GM18907 (cell line): Measurements from ENCODE around the gene MIPOL1.
"Not testable (repeated sequence)": the region's sequence is repeated elsewhere in the genome, so short reads cannot be mapped to it uniquely, and the experiment has no call there.

Source experiments
- ATAC-seq: cut with Tn5 transposase; IDR thresholded peaks from one replicate; pipeline ENCODE4 v1.9.1; 2021; ENCODE audit warnings: mild to moderate bottlenecking, moderate library complexity; ENCODE audit not compliant: unreplicated experiment

The MIPOL1 gene

DNA sequence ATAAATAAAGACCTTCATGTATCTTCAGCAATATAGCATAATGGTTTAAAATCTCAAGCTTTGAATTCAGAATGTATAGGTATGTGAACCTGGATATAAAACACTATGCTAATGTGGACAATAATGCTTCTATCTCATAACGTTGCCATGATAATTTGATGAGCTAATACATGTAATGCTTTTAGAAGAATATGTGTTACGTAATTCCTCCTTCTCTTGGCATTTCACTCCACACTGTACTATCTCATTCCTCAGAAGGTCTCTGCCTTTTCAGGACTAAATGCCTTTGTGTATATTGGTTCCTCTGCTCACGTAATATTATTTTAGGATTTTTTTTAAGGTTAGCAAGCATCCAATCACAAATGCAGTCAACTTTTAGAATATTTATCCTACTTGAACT is 310.8 kb downstream of the MIPOL1 start:
- no peak for ATAC-seq

DNA sequence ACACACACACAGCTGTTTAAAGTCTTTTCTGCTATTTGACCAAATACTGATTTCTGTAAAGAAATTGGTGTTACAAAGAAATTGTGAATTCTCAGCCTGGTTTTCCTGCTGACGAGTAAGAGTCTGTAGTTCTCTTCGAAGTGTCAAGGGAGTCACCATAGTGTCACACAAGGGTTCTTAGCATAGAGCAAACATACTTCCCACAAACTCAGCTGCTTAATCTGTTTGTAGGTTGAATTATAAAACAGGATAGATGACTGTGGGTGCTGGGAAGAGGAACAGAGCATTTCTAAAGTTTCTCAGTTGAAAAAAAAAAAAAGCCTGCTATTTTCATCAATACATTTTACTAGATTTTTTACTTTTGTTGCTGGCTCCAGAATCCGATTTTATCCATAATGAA is 314.4 kb downstream of the MIPOL1 start:
- no peak for ATAC-seq

DNA sequence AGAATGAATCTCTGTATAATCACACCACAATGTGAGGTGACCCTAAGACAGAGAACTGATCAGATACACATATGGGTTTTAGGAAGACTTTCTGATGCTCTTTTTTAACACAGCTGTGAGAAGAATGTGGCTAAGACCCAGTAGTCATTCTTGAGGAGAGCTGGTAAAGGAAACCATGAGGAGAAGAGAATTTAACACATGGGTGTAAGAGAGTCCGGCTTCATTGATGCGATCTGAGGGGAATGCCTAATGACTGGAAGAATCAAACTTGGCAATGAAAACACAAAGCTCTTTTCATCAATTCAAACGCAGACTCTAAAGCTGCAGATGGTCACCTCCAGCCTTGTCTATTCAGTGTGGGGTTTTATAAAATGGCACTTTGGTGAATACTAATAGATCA is 318.0 kb downstream of the MIPOL1 start:
- no peak for ATAC-seq

DNA sequence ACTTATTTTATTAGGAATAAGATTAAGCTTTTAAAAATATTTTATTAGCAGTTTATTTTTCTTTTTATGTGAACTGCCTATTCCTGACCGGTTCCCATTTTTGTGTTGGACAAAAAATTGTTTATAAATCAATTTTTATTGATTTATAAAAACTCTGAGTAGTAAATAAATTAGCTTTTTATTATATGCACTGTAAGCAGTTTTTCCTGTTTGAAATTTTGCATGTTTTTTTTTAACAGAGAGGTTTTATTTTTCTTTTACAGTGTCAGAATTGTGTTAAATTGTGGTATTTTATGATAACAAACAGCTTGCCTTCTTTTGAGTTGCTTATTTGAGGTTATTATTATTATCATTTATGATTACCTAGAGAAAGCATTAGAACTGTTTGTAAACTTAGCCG is 329.3 kb downstream of the MIPOL1 start:
- no peak for ATAC-seq

DNA sequence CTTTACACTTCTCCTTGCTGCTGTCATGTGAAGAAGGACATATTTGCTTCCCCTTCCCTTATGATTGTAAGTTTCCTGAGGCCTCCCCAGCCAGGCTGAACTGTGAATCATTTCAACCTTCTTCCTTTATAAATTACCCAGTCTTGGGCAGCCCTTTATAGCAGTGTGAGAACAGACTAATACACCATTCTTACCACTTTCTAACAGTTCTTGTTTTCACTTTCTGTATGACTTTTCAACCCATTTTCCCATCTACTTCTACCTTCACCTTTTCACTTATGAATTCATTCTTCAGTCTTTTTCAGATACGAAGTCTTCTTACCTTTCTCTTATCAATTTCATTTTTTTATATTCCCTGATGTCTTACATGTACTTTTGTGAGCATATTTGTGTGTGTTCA is 342.3 kb downstream of the MIPOL1 start:
- no peak for ATAC-seq

DNA sequence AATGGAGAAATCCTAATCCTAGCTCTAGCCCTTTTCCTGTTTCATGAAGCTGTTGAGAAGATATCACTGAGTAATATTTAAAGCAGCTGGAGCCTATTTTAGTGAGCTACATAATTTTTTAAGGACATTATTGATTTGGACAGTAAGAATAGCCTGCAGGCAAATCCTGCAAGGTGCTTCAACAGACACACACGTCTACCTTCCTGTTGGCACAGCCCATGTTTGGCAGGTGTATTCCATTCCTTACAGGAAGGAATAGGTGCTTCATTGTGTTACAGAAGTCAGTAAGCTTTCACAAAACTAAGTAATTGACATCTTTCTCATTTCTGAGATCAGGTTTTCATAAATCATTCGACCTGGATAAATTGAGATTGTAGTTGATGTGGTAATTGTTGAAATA is 346.7 kb downstream of the MIPOL1 start:
- ATAC-seq, result no peak

DNA sequence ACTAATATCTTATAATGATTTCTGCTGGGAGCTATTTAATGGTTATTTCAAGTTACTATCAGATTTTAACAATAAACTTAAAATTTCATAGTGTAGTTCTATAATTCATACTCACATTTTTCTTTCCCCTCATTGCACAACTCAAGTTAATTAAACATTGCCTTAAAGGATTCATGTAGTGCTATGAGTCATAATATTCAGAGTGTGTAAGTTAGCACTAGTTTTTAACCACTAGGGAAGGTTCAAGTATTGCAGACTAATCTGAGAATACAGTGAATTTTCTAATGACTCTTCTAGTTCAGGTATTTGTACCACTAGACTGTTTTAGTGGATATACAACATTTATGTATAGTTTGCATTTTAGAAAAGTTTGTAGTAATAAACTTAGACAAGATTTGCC is 347.4 kb downstream of the MIPOL1 start:
- ATAC-seq, result no peak

DNA sequence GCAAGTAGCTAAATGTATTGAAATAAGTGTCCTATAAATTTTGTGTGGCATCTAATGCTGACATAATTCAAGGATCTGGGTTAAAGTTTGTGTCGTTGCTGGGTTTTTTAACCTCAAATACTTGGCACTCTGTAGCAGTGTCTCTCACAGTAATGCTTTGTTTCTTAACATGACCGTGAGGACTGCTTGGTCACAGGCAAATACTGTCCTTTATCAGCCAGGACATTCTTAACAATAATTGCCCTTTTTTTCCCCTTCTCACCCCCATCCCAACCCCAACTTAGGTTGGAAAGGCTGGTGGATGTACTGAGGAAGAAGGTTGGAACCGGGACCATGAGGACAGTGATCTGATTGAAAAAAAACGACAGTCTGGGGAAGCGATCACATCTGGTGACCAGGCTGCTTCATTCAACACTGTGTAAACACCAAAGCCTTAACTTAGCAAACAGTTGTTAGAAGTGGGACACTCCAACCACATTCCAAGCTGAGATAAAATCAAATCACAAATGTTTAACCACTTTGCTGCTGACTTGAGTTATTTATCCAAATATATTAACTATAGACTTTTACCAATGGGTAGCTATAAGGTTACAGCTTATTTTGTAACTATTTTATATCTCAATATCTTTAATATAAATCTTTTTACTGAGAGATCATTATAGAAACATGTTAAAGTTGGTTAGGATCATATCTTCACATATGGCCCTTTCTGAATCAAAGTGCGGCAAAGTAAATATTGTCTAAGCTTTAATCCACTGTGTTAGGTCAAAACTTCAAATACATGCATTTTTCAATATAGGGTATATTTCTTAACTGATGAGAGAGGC is 349.1 kb downstream of the MIPOL1 start:
- ATAC-seq, result no peak

DNA sequence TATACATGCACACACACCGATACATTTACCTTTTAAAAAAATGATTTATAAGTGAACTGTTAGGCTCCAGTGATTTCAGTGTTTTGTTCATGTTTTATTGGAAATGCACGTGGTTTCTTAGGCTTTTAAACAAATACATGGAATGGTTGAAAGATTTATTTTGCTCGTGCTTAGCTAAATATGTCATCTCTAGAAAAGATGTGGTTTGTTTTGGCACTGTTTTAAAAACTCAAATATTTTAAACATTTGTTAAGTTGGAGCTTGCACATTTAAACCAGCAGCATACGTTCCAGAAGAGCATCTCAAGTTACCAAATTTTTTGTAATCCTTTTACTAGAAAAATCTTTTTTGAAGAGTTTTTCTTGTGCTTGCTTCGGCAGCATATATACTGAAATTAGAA is 352.8 kb downstream of the MIPOL1 start:
- ATAC-seq, result no peak

DNA sequence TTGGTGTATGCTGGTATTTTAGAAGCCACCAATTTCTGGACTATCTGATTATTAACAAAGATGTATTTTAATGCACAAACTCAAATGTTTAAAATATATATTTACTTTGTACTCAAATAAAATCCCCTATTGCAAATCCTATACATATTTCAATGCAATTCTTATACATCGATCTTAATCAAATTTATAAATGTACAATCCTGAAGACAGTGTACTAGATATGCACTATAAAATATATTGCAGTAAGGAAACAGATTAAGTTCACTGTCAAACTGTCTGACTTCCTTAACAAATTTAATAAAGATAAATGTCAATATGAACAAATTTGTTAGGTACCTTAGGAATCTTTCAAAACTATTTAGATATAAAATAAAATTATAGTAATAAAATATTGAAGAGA is 353.4 kb downstream of the MIPOL1 start:
- no peak for ATAC-seq

DNA sequence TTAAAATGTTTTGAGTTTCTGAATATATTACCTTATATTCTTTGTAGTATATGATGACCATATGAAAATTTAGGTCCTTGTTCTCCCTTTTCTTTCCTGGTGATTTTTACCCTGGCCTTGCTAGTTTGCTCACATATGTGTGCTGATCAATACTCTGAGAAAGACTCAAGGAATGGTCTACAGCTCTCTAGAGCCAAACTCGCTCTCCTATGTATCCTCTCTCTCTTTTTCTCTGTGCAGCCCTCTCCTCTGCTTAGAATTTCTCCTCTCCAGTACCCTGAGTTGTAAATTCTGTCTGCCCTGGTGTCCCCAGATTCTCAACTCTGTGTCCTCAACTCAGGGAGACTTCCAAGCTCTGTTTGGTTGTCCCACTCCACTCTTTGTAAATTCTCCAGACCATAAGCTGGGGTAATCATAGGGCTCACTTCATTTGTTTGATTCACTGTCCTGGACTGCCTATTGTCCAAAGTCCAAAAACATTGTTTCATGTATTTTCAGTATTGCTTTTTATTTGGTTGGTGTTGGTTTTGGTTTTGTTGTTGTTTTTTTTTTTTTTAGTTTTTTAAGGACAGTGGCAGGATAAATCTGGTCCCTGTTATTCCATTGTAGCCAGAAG is 356.3 kb downstream of the MIPOL1 start:
- no peak for ATAC-seq

DNA sequence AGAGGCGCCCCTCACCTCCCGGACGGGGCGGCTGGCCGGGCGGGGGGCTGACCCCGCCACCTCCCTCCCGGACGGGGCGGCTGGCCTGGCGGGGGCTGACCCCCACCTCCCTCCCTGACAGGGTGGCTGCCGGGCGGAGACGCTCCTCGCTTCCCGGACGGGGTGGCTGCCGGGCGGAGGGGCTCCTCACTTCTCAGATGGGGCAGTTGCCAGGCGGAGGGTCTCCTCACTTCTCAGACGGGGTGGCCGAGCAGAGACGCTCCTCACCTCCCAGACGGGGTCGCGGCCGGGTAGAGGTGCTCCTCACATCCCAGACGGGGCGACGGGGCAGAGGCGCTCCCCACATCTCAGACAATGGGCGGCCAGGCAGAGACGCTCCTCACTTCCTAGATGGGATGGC is 357.9 kb downstream of the MIPOL1 start:
- ATAC-seq, result not testable (repeated sequence)

DNA sequence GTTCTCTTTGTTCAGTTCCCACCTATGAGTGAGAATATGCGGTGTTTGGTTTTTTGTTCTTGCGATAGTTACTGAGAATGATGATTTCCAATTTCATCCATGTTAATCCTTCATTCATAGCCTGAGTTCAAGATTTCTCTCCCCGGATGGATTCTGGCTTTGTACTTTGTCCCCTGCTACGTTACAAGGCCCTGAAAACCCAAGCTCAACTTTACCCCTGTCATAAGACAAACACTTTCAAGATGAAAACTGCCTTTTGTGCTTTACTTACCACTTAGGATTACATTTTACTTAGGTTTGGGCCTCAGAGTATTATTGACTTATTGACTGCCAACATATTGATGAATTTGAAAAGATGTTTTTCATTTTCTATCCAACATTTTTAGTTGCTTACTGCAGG is 361.0 kb downstream of the MIPOL1 start:
- no peak for ATAC-seq

DNA sequence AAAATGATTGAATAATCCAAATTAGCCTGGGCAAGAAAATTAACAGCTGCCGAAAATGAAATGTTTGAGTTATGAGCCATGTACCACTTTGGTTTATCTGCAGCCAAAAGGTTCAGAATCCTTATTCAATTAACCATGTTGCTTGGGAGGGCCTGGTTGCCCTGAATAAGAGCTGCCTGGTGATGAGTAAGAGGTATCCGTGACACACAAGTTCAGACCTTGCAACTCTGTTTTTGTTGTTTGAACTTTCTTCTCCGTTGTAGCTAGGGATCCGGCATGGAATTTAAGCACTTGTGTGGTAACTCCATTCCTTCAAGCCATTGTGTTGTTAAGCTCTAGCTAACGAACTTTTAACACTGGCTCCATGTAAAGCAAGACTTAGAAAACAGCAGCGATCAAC is 361.6 kb downstream of the MIPOL1 start:
- ATAC-seq, result no peak

DNA sequence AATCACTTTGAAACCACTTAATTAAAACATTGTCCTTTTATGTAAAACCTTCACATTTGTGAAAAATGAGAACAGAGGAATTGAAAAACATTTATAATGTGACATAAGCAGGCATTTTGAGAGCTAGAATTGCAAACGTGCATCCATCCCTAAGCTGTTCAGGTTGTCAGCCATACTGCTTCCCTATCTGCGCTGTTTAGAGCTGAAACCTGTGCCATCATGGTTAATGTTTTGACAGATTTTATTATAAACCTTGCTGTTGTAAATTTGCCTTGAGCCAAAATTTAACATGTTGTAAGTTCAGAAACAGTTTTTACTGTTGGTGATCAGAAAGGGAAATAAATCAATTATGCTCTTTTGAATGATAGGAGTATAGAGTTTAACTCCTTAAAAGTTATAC is 365.5 kb downstream of the MIPOL1 start:
- ATAC-seq, result no peak

DNA sequence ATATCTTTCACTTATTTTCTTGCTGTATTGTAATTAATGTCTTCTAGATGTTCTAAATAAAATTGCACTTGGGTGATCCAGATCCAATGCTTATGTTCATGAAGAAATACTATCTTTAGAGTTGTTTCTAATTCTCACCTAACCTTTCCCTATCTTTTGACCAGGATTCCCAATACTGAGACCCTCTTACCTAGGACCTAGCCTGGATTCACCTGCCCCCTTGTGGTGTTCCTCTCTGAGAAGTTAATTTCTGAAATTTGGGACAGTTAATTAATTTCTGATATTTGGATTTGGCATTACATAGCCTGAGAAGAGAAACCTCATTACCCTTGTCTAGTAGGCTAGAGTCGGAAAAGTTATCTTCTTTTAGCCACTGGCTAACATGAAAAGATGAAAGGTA is 367.8 kb downstream of the MIPOL1 start:
- no peak for ATAC-seq

DNA sequence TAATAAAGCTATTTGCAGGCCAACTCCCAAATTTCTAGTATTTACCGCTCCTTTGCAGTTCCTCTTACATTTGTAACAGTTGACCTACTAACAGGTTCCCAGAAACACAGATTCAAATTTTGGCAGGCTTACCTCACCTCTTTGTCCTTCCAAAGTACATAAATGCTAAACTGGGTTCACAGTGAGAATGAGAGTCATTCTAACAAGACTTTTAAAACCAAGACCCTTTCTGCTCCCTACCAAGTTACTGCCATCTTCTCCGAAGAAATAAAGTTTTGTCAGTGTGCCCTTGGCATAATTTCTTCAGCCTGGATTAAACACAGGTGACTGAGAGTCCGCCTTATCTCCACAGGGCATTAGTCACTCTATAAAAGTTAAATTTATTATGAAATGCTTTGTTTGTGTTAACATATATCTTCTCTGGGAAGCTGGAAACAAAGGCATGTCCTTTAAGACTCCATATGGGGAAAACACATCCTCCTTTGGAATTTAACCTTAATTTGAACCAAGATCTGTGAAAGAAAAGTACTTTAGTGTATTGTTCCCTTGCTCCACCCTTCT is 369.2 kb downstream of the MIPOL1 start:
- ATAC-seq, result no peak

DNA sequence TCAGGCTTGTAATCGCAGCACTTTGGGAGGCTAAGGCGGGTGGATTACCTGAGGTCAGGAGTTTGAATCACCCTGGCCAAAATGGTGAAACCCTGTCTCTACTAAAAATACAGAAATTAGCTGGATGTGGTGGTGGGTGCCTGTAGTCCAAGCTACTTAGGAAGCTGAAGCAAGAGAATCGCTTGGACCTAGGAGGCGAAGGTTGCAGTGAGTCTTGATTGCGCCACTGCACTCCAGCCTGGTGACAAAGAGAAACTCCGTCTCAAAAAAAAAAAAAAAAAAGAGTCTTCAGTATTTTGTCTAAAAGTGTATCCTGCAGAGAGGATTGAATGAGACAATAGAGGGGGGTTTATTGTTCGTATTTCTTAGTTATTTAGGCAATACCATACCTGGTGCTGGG is 372.0 kb downstream of the MIPOL1 start:
- ATAC-seq, result no peak

DNA sequence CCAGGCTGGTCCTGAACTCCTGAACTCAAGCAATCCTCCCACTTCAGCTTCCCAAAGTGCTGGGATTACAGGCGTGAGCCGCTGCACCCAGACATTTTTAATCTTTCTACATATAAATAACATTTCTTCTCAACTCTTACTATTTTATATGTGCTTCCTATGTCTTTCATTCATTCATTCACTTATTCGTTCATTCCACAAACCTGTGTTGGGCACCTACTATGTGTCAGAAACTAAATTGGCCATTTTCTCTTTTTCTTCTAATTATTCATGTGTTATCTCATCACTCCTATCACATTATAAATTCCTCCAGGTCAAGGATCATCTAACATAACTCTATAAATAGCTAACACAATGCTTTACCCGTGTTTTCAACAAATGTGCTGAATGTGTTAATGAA is 373.7 kb downstream of the MIPOL1 start:
- no peak for ATAC-seq

DNA sequence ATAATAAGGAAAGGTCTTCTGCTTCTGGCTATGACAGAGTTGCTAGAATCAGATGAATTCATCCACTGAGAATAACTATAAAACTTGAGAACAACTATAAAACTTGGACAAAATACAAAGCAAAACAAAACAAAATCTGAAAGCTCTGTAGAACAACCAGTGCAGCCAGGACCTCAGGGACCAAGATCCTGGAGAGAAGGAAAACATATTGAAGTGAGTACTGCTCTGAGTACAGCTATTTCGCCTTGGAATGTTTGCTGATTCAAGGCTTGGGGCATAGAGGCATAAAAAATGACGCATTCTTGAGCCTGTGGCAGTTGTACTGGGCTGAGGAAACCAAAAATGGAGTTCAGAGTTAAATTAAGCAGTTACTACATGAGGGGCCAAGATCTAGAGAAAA is 375.6 kb downstream of the MIPOL1 start:
- no peak for ATAC-seq

DNA sequence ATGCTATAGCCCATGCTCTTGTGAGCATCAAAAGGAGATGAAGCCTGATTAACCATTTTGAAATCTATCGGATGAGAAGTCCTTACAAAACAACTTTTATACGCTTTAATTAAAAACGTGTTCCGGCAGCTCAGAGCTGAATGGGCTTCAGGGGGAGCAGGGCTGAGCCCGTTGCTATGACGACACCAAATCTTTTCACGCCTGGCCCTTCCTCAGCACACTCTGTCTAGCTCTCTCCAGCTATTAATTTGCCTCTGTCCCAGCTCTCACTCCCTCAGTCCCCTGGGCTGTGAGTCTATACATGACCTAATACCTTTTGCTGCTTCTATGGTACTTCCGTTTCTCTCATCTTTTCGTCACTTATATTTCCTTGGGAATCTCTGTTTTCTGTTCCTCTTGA is 381.5 kb downstream of the MIPOL1 start:
- ATAC-seq, result no peak

DNA sequence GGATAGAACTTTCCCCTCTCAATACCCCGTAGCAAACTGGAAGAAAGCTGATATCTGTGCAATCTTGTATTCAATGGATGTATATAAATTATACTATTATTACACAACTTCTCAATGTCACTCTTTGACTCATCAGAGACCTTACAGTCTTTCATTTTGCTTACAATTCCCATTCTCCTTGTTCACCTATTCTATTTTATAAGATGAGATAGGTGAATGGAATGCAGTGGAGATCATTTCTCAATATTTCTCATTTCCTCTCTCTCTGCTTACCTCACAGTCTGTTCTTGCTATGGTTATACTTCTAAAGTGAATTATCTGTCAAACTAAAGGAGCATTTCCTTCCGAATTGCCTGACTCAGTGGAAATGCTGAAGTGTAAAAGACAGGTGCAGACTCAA is 382.4 kb downstream of the MIPOL1 start:
- no peak for ATAC-seq
